ENCODE measurements around the gene SULT1A2.
A peak's percentile ranks its signal among the peaks of the same experiment; 100 is the strongest.

SULT1A2 gene

DNA sequence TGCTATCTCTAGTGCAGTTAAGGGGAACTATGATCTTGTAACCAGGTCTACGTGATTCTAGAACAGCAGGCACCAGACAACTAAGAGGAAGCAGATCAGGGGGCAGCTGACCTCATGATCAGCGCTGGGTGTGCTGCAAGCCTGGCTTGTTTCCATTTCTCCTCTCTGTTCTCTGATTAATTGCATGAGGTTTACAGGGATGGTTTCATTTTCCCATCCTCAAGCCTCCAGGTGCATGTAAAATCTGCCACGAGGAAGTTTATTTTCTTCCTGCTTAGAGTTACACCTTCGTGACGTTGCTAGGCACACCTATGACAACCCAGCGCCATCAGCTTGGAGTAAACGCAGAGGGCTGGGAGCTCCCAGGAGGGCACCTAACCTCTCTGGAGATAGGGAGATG lies 53.8 kb downstream of the SULT1A2 start:
- no peak overlapping the region for H3K4me3 Mint-ChIP-seq
- peaks cover 10% of the 10 kb centered on the region for H3K4me1 Mint-ChIP-seq
- H3K36me3 Mint-ChIP-seq (ENCODE audit: low read depth) = no peaks in the 10 kb centered on the region
- TF ChIP-seq, protein P1, sequence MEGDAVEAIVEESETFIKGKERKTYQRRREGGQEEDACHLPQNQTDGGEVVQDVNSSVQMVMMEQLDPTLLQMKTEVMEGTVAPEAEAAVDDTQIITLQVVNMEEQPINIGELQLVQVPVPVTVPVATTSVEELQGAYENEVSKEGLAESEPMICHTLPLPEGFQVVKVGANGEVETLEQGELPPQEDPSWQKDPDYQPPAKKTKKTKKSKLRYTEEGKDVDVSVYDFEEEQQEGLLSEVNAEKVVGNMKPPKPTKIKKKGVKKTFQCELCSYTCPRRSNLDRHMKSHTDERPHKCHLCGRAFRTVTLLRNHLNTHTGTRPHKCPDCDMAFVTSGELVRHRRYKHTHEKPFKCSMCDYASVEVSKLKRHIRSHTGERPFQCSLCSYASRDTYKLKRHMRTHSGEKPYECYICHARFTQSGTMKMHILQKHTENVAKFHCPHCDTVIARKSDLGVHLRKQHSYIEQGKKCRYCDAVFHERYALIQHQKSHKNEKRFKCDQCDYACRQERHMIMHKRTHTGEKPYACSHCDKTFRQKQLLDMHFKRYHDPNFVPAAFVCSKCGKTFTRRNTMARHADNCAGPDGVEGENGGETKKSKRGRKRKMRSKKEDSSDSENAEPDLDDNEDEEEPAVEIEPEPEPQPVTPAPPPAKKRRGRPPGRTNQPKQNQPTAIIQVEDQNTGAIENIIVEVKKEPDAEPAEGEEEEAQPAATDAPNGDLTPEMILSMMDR (IDR thresholded peaks at IDR 0.05; ENCODE audit: unreplicated experiment in 3 of 3) = no peak
- H3K9me3 Mint-ChIP-seq = peaks cover 2% of the 10 kb centered on the region
- H3K27me3 Mint-ChIP-seq (ENCODE audit: low read depth) = no peaks in the 10 kb centered on the region
- peak overlapping the region in 1 of 3 experiments; percentile 41 for H3K27ac Mint-ChIP-seq

DNA sequence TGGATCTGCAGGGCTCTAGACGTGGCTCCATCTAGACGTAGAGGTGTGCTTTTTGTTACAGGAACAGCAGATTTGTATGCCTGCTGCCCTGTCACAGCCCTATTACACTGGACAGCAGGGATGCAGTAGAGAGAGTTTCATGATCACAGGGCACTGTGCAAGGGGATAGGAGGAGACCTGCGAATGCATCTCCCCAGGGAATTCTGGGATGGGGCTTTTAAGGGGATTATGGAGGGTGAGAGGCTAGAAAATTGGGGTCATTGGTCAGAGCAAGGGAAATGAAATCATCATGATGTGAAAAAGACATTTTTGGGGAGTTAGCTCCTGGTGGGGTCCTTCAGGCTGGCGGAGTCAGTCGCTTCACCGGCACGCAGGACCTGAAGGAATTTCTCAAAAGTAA lies 54.2 kb downstream of the SULT1A2 start:
- Mint-ChIP-seq H3K27me3 (ENCODE audit: low read depth) (no peaks in the 10 kb centered on the region), H3K9me3 (peaks cover 2% of the 10 kb centered on the region), H3K36me3 (ENCODE audit: low read depth) (no peaks in the 10 kb centered on the region), H3K27ac (peak overlapping the region; percentile 12 to 49 (median 41)), H3K4me1 (peaks cover 14% of the 10 kb centered on the region), H3K4me3 (no peak overlapping the region)
- TF ChIP-seq, protein P1 (IDR thresholded peaks at IDR 0.05; ENCODE audit: unreplicated experiment in 3 of 3) = no peak
